ENCODE data around the gene TUBGCP5. TPM values are rescaled to one million over a fixed set of nuclear protein-coding genes. Genes with fewer than 3 reads are reported as not detected.
"Not testable (repeated sequence)": the region's sequence is repeated elsewhere in the genome, so short reads cannot be mapped to it uniquely, and the experiment has no call there.

Gene TUBGCP5
- total RNA-seq, 1 experiment from 2014 or later, result 17.9 TPM

GRCh38 chr15:23050708-23051107 is 11.3 kb upstream of the TUBGCP5 start:
- no peaks in the 10 kb centered on the region for H3K36me3 ChIP-seq (ENCODE audit: insufficient read depth, low read length)
- H3K27ac ChIP-seq (ENCODE audit: low read length), result no peak overlapping the region

GRCh38 chr15:23049984-23050628 is 10.7 kb upstream of the TUBGCP5 start:
- Histone ChIP-seq H3K27me3 (ENCODE audit: low read length) (no peaks in the 10 kb centered on the region), H3K4me1 (ENCODE audit: low read length) (no peaks in the 10 kb centered on the region), H3K9me3 (ENCODE audit: low read length) (no peaks in the 10 kb centered on the region), H3K9ac (ENCODE audit: low read length) (no peak overlapping the region), H4K20me1 (ENCODE audit: insufficient read depth, low read depth, low read length) (no peaks in the 10 kb centered on the region), H2AFZ (ENCODE audit: low read length) (no peak overlapping the region), H3K27ac (ENCODE audit: low read length) (no peak overlapping the region), H3K79me2 (ENCODE audit: low read length) (no peaks in the 10 kb centered on the region), H3K4me3 (ENCODE audit: low read length) (no peak overlapping the region), H3K9me2 (replicated peaks; ENCODE audit: insufficient read depth, low read length) (no peaks in the 10 kb centered on the region), H3K36me3 (ENCODE audit: insufficient read depth, low read length) (no peaks in the 10 kb centered on the region), H3K4me2 (ENCODE audit: low read depth, low read length, poor library complexity, severe bottlenecking) (no peak overlapping the region)
- DNase-seq, result no peak

More at GRCh38 chr15:23050708-23051107, 11.3 kb upstream of the TUBGCP5 start:
- Histone ChIP-seq H2AFZ (ENCODE audit: low read length) (no peak overlapping the region), H3K4me3 (ENCODE audit: low read length) (no peak overlapping the region), H3K9me2 (replicated peaks; ENCODE audit: insufficient read depth, low read length) (no peaks in the 10 kb centered on the region), H3K4me2 (ENCODE audit: low read depth, low read length, poor library complexity, severe bottlenecking) (no peak overlapping the region), H3K79me2 (ENCODE audit: low read length) (no peaks in the 10 kb centered on the region), H3K27me3 (ENCODE audit: low read length) (no peaks in the 10 kb centered on the region), H4K20me1 (ENCODE audit: insufficient read depth, low read depth, low read length) (no peaks in the 10 kb centered on the region), H3K4me1 (ENCODE audit: low read length) (no peaks in the 10 kb centered on the region), H3K9ac (ENCODE audit: low read length) (no peak overlapping the region), H3K9me3 (ENCODE audit: low read length) (no peaks in the 10 kb centered on the region)
- DNase-seq, result no peak

GRCh38 chr15:23048572-23049282 is 9.4 kb upstream of the TUBGCP5 start:
- H3K27me3 ChIP-seq (ENCODE audit: low read length); H2AFZ ChIP-seq (ENCODE audit: low read length); H3K36me3 ChIP-seq (ENCODE audit: insufficient read depth, low read length); H3K27ac ChIP-seq (ENCODE audit: low read length); H3K4me1 ChIP-seq (ENCODE audit: low read length); H4K20me1 ChIP-seq (ENCODE audit: insufficient read depth, low read depth, low read length); H3K79me2 ChIP-seq (ENCODE audit: low read length); H3K4me2 ChIP-seq (ENCODE audit: low read depth, low read length, poor library complexity, severe bottlenecking); H3K9me2 ChIP-seq (replicated peaks; ENCODE audit: insufficient read depth, low read length); H3K9ac ChIP-seq (ENCODE audit: low read length); H3K9me3 ChIP-seq (ENCODE audit: low read length); DNase-seq; H3K4me3 ChIP-seq (ENCODE audit: low read length): not testable (repeated sequence)

GRCh38 chr15:23043987-23044386 is 4.6 kb upstream of the TUBGCP5 start:
- not testable (repeated sequence) for H3K4me2 ChIP-seq (ENCODE audit: low read depth, low read length, poor library complexity, severe bottlenecking); H3K27me3 ChIP-seq (ENCODE audit: low read length); H4K20me1 ChIP-seq (ENCODE audit: insufficient read depth, low read depth, low read length); H3K9me2 ChIP-seq (replicated peaks; ENCODE audit: insufficient read depth, low read length); H3K79me2 ChIP-seq (ENCODE audit: low read length); H3K36me3 ChIP-seq (ENCODE audit: insufficient read depth, low read length); H2AFZ ChIP-seq (ENCODE audit: low read length); H3K4me1 ChIP-seq (ENCODE audit: low read length); H3K9ac ChIP-seq (ENCODE audit: low read length); DNase-seq; H3K4me3 ChIP-seq (ENCODE audit: low read length); H3K9me3 ChIP-seq (ENCODE audit: low read length); H3K27ac ChIP-seq (ENCODE audit: low read length)

GRCh38 chr15:23043535-23043934 is 4.2 kb upstream of the TUBGCP5 start:
- not testable (repeated sequence) for H3K9me2 ChIP-seq (replicated peaks; ENCODE audit: insufficient read depth, low read length); H3K27me3 ChIP-seq (ENCODE audit: low read length); H2AFZ ChIP-seq (ENCODE audit: low read length); H3K4me3 ChIP-seq (ENCODE audit: low read length); H3K4me2 ChIP-seq (ENCODE audit: low read depth, low read length, poor library complexity, severe bottlenecking); H3K9ac ChIP-seq (ENCODE audit: low read length); DNase-seq; H4K20me1 ChIP-seq (ENCODE audit: insufficient read depth, low read depth, low read length); H3K4me1 ChIP-seq (ENCODE audit: low read length); H3K79me2 ChIP-seq (ENCODE audit: low read length); H3K9me3 ChIP-seq (ENCODE audit: low read length); H3K27ac ChIP-seq (ENCODE audit: low read length); H3K36me3 ChIP-seq (ENCODE audit: insufficient read depth, low read length)

- Histone ChIP-seq H3K4me1 (ENCODE audit: low read length) (peaks cover 21% of the 10 kb centered on the region), H3K79me2 (ENCODE audit: low read length) (peaks cover 21% of the 10 kb centered on the region)
- not testable (repeated sequence) for H3K27me3 ChIP-seq (ENCODE audit: low read length); H3K9me3 ChIP-seq (ENCODE audit: low read length); H4K20me1 ChIP-seq (ENCODE audit: insufficient read depth, low read depth, low read length); H3K27ac ChIP-seq (ENCODE audit: low read length); H3K4me3 ChIP-seq (ENCODE audit: low read length); H3K36me3 ChIP-seq (ENCODE audit: insufficient read depth, low read length); H3K4me2 ChIP-seq (ENCODE audit: low read depth, low read length, poor library complexity, severe bottlenecking); H3K9ac ChIP-seq (ENCODE audit: low read length); DNase-seq; H3K9me2 ChIP-seq (replicated peaks; ENCODE audit: insufficient read depth, low read length); H2AFZ ChIP-seq (ENCODE audit: low read length)
These were observed 2.4 kb upstream of the TUBGCP5 start for GRCh38 chr15:23041736-23042135.

GRCh38 chr15:23039917-23040281 is 530 bp upstream of the TUBGCP5 start:
- H3K27me3 ChIP-seq (ENCODE audit: low read length), result no peaks in the 10 kb centered on the region

GRCh38 chr15:23038726-23039142 is 635 bp downstream of the TUBGCP5 start:
- Histone ChIP-seq H3K9me2 (replicated peaks; ENCODE audit: insufficient read depth, low read length) (no peaks in the 10 kb centered on the region), H3K4me2 (ENCODE audit: low read depth, low read length, poor library complexity, severe bottlenecking) (peak overlapping the region; percentile 95), H3K27ac (ENCODE audit: low read length) (peak overlapping the region; percentile 48), H4K20me1 (ENCODE audit: insufficient read depth, low read depth, low read length) (no peaks in the 10 kb centered on the region), H3K27me3 (ENCODE audit: low read length) (no peaks in the 10 kb centered on the region), H2AFZ (ENCODE audit: low read length) (no peak overlapping the region), H3K4me1 (ENCODE audit: low read length) (peaks cover 26% of the 10 kb centered on the region), H3K9ac (ENCODE audit: low read length) (peak overlapping the region; percentile 88), H3K9me3 (ENCODE audit: low read length) (no peaks in the 10 kb centered on the region), H3K36me3 (ENCODE audit: insufficient read depth, low read length) (peaks cover 21% of the 10 kb centered on the region; the same call in 1 of the 2 replicates), H3K79me2 (ENCODE audit: low read length) (peaks cover 35% of the 10 kb centered on the region), H3K4me3 (ENCODE audit: low read length) (peak overlapping the region; percentile 86)
- no peak for DNase-seq

More at GRCh38 chr15:23039917-23040281, 530 bp upstream of the TUBGCP5 start:
- H3K9me2 ChIP-seq (replicated peaks; ENCODE audit: insufficient read depth, low read length), result no peaks in the 10 kb centered on the region
- H3K4me3 ChIP-seq (ENCODE audit: low read length), result peak overlapping the region; percentile 86
- no peaks in the 10 kb centered on the region for H3K9me3 ChIP-seq (ENCODE audit: low read length)
- H2AFZ ChIP-seq (ENCODE audit: low read length), result peak overlapping the region; percentile 93; the same call in 1 of the 2 replicates
- no peaks in the 10 kb centered on the region for H4K20me1 ChIP-seq (ENCODE audit: insufficient read depth, low read depth, low read length)
- H3K4me2 ChIP-seq (ENCODE audit: low read depth, low read length, poor library complexity, severe bottlenecking), result peak overlapping the region; percentile 95
- no peak overlapping the region for H3K27ac ChIP-seq (ENCODE audit: low read length)
- H3K9ac ChIP-seq (ENCODE audit: low read length), result peak overlapping the region; percentile 88
- H3K79me2 ChIP-seq (ENCODE audit: low read length), result peaks cover 30% of the 10 kb centered on the region
- peaks cover 26% of the 10 kb centered on the region for H3K4me1 ChIP-seq (ENCODE audit: low read length)
- H3K36me3 ChIP-seq (ENCODE audit: insufficient read depth, low read length), result peaks cover 14% of the 10 kb centered on the region; the same call in 1 of the 2 replicates
- DNase-seq, result no peak
